NCI-H82 (cell line): ENCODE data around the gene HIVEP1.

ENCODE experiments used
- DNase-seq: peaks from one replicate; lab custom pipeline; 2025; lab: John Stamatoyannopoulos, UW

The HIVEP1 gene

GRCh38 chr6:12189661-12190060, 177.5 kb downstream of the HIVEP1 start:
- DNase-seq, result no peak

- no peak for DNase-seq
These were observed 178.1 kb downstream of the HIVEP1 start for GRCh38 chr6:12190252-12190651.

GRCh38 chr6:12196326-12196936, 184.3 kb downstream of the HIVEP1 start:
- no peak for DNase-seq

- no peak for DNase-seq
These were observed 186.7 kb downstream of the HIVEP1 start for GRCh38 chr6:12198851-12199250.

GRCh38 chr6:12200015-12200564, 188.0 kb downstream of the HIVEP1 start:
- DNase-seq, result no peak

- no peak for DNase-seq
These were observed 188.6 kb downstream of the HIVEP1 start for GRCh38 chr6:12200761-12201160.

- no peak for DNase-seq
These were observed 190.9 kb downstream of the HIVEP1 start for GRCh38 chr6:12203001-12203400.

- no peak for DNase-seq
These were observed 196.1 kb downstream of the HIVEP1 start for GRCh38 chr6:12208190-12208589.

GRCh38 chr6:12208673-12209072, 196.6 kb downstream of the HIVEP1 start:
- DNase-seq, result no peak
